B cell (primary cell): Measurements from ENCODE around the gene SGO1. TPM values are rescaled to one million over a fixed set of nuclear protein-coding genes. Genes with fewer than 3 reads are reported as not detected.

Source experiments
- ATAC-seq: fragments of 200-7000 bp; cut with Tn5 transposase; one replicate; pipeline ENCODE4 v1.10.0; 2021; ENCODE audit warnings: low read depth, mild to moderate bottlenecking, moderate number of reproducible peaks, moderate library complexity
- CTCF ChIA-PET: fragments of 350-600 bp; sonication (Branson Sonifier 250); formaldehyde crosslinking; loops from one replicate; lab custom pipeline; 2021; ENCODE audit warnings: antibody characterized with exemption, inconsistent platforms; lab: Charles Lee
- POLR2A ChIA-PET: fragments of 350-600 bp; sonication (Branson Sonifier 250); formaldehyde crosslinking; loops from one replicate; lab custom pipeline; 2021; ENCODE audit warnings: antibody characterized with exemption; lab: Charles Lee
- DNase-seq: peaks from one replicate; pipeline ENCODE4 v3.0.0; 2013
- H2AFZ ChIP-seq: 2 replicates; pipeline ENCODE4 v1.6.1; 2012; ENCODE audit warnings: mild to moderate bottlenecking, low read depth, low read length; ENCODE audit not compliant: insufficient read depth, poor library complexity, severe bottlenecking
- H3K27ac ChIP-seq, 2 donors: 1 replicate in 1 of 2; 2 replicates in 1 of 2; pipeline ENCODE4 v1.5.1; 2012 to 2013; ENCODE audit warnings: low read length in 2 of 2, mild to moderate bottlenecking in 2 of 2, moderate library complexity in 1 of 2
- H3K27me3 ChIP-seq, 4 experiments: fragments of 200-600 bp in 1 of 4; sonication (generic) in 1 of 4; replicated peaks in 1 of 4; 1 replicate in 2 of 4; 2 replicates in 2 of 4; pipeline versions ENCODE4 v1.6.1 to v1.7.0; 2013 to 2016; ENCODE audit warnings: low read length in 3 of 4, mild to moderate bottlenecking in 2 of 4, mixed read lengths in 1 of 4, moderate library complexity in 1 of 4; ENCODE audit not compliant: insufficient read depth in 4 of 4, control insufficient read depth in 3 of 4; ENCODE audit errors: control extremely low read depth in 1 of 4
- H3K36me3 ChIP-seq, 2 experiments: replicated peaks in 1 of 2; 1 replicate in 1 of 2; 2 replicates in 1 of 2; pipeline versions ENCODE4 v1.6.1 to v1.7.1; 2013; ENCODE audit warnings: low read length in 1 of 2; ENCODE audit not compliant: insufficient read depth in 2 of 2, control insufficient read depth in 1 of 2; ENCODE audit errors: control extremely low read depth in 1 of 2, extremely low read depth in 1 of 2
- H3K4me1 ChIP-seq, 2 donors: fragments of 200-600 bp in 1 of 2; sonication (generic) in 1 of 2; 1 replicate in 1 of 2; 2 replicates in 1 of 2; pipeline versions ENCODE4 v1.5.1 to v1.6.1; 2013 to 2017; ENCODE audit warnings: low read length in 2 of 2; ENCODE audit not compliant: control insufficient read depth in 2 of 2, insufficient read depth in 2 of 2
- H3K4me2 ChIP-seq: replicated peaks from 2 replicates; pipeline ENCODE3; 2012; ENCODE audit warnings: mild to moderate bottlenecking, low read depth, low read length; ENCODE audit not compliant: poor library complexity, severe bottlenecking
- H3K4me3 ChIP-seq, 5 experiments: fragments of 200-600 bp in 1 of 5; sonication (generic) in 1 of 5; 1 replicate in 3 of 5; 2 replicates in 2 of 5; pipeline versions ENCODE4 v1.5.1 to v1.7.0; 2011 to 2016; ENCODE audit warnings: low read length in 4 of 5, mild to moderate bottlenecking in 4 of 5, low read depth in 2 of 5, control low read depth in 1 of 5, moderate library complexity in 1 of 5; ENCODE audit not compliant: insufficient read depth in 1 of 5; ENCODE audit errors: control extremely low read depth in 1 of 5, extremely low read depth in 1 of 5
- H3K79me2 ChIP-seq: fragments of 200-600 bp; sonication (generic); one replicate; pipeline ENCODE4 v1.6.0; 2016; ENCODE audit warnings: low read length; ENCODE audit not compliant: control insufficient read depth, insufficient read depth
- H3K9ac ChIP-seq: fragments of 200-600 bp; sonication (generic); 2 replicates; pipeline ENCODE4 v1.6.1; 2017; ENCODE audit warnings: mild to moderate bottlenecking, low read length, moderate library complexity
- H3K9me3 ChIP-seq, 3 donors: one replicate each; pipeline versions ENCODE4 v1.6.1 to v1.7.1; 2013; ENCODE audit warnings: low read length in 2 of 3; ENCODE audit not compliant: control insufficient read depth in 2 of 3, insufficient read depth in 1 of 3; ENCODE audit errors: control extremely low read depth in 1 of 3
- H4K20me1 ChIP-seq: 2 replicates; pipeline ENCODE4 v1.6.0; 2012; ENCODE audit warnings: mild to moderate bottlenecking, low read length; ENCODE audit not compliant: insufficient read depth, control insufficient read depth, poor library complexity, severe bottlenecking
- H3K27ac Mint-ChIP-seq: one replicate; pipeline ENCODE4 v1.8.0; 2021; ENCODE audit warnings: mixed read lengths
- H3K27me3 Mint-ChIP-seq: one replicate; pipeline ENCODE4 v1.8.0; 2021; ENCODE audit warnings: mixed read lengths
- H3K4me1 Mint-ChIP-seq: one replicate; pipeline ENCODE4 v1.8.0; 2021; ENCODE audit warnings: mixed read lengths
- H3K4me3 Mint-ChIP-seq: one replicate; pipeline ENCODE4 v1.8.0; 2021; ENCODE audit warnings: mixed read lengths
- H3K9me3 Mint-ChIP-seq: one replicate; pipeline ENCODE4 v1.8.0; 2022; ENCODE audit warnings: mixed read lengths; ENCODE audit not compliant: insufficient read depth
- EZH2 ChIP-seq: IDR thresholded peaks from 2 replicates; pipeline ENCODE4 v1.6.1; 2012; ENCODE audit warnings: borderline replicate concordance, low read depth, mild to moderate bottlenecking, moderate library complexity, low read length; ENCODE audit not compliant: insufficient read depth, poor library complexity, severe bottlenecking
- WGBS: methylation state at CpG from one replicate; pipeline ENCODE4 v1.1.5; 2013; ENCODE audit warnings: missing lambda C conversion rate; ENCODE audit not compliant: insufficient coverage; 5-methylcytosine and 5-hydroxymethylcytosine counted together
- intact Hi-C: fragments of 100-400 bp; cut with micrococcal nuclease; formaldehyde crosslinking; loops from one replicate; pipeline ENCODE4 v1.10.0; 2022
- polyA minus RNA-seq: library from RNA; depleted of rRNA, polyadenylated mRNA; stranded (reverse); fragments of >200 nt; gene quantifications from 2 replicates; pipeline ENCODE4 v1.2.3, GENCODE V29; 2012
- polyA plus RNA-seq: library from polyadenylated mRNA; depleted of rRNA; stranded (reverse); fragments of >200 nt; gene quantifications from 2 replicates; pipeline ENCODE4 v1.2.3, GENCODE V29; 2012
- total RNA-seq, 2 donors: library from RNA; stranded (reverse); fragments of 120-200 nt in 1 of 2; gene quantifications; 1 replicate in 1 of 2; 2 replicates in 1 of 2; pipeline versions ENCODE4 v1.2.3 to v1.2.4, GENCODE V29; 2013 to 2022
- TF ChIP-seq, protein P1 (sequence below): fragments of 200-600 bp; IDR thresholded peaks from one replicate; pipeline ENCODE4 v1.8.0; 2022; ENCODE audit warnings: antibody characterized with exemption, mild to moderate bottlenecking

SGO1 gene
- 6.4 and 6.7 TPM in 2 replicates for total RNA-seq
- 5.3 TPM for total RNA-seq (2013)
- 1.4 and 2.4 TPM in 2 replicates for polyA plus RNA-seq
- 2.5 and 3.1 TPM in 2 replicates for polyA minus RNA-seq

DNA sequence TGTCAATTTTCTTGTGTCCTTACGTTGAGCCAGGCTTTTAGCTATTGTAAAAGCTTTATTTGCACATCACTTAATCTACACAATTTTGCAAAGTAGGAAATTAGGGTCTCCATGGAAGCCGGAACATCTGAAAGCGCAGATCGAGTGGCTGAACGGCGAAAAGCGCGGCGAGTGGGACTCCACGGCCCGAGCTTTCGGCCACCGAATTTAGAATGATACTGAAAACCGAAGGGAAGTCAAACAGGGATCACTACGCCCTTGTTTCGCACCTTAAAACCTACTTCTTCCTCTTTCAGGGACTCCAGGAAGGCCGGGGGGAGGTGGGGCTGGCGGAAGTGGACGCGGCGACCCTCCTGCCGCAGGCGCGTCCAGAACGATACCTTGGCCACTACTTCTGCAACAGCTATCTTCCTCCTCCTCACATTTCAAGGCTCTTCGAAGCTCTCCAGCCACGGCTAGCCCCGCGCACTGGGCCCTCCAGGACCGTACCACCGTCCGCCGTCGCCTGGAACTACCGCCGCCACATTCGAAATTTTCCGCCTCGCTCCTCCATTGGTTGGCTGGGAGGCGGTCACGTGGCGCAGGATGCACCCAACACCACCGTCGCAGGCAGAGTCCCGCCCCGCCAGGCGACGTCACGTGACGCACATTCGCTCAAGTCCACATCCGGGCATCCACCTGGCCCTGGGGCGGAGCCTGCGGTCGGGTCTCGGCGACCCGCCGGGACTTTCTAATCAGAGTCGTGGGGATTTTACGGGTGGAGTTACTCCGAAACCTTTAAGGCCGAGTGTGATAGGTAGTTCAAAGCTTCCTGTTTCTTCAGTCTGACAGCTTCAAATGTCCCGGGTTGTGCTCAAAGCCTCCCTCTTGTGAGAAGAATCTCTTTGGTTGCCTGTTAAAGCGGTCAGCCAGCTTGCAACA lies at the start of gene SGO1:
Gene SGO1 (minus strand): TSS at position 528 of the 921 bp plus-strand sequence. CDS start 2,179 bp downstream, outside the sequence.
- Histone ChIP-seq H3K4me3 (peak within 1 kb of the TSS; percentile 70 to 97 (median 85)), H3K9me3 (no peaks in the 10 kb centered on the region), H4K20me1 (no peaks in the 10 kb centered on the region), H3K36me3 (peaks cover 2 to 7% of the 10 kb centered on the region in 2 experiments), H3K79me2 (peaks cover 24% of the 10 kb centered on the region), H3K9ac (peak within 1 kb of the TSS; percentile 83), H3K4me1 (peaks cover 19 to 26% of the 10 kb centered on the region in 2 donors), H2AFZ (peak within 1 kb of the TSS; percentile 90), H3K27ac (peak within 1 kb of the TSS; percentile 98), H3K4me2 (peak within 1 kb of the TSS; percentile 87), H3K27me3 (no peaks in the 10 kb centered on the region)
- under 1% methylated on average over 52 of the region's 65 CpGs for WGBS
- intact Hi-C loops, result loop anchor here (1.0 to 10.0 kb wide), 6 partner anchors 60 to 1741 kb away; partner anchors contain the start of gene RAB5A
- CTCF ChIA-PET, result interaction anchor here (0.6 to 3.2 kb wide), 13 partner anchors 8 to 1039 kb away, joined by 3 to 14 read pairs (median 3); partner anchors contain the start of gene KAT2B
- DNase-seq (peak; percentile 100), ATAC-seq (peak; percentile 91)
- Mint-ChIP-seq H3K4me3 (no peak within 1 kb of the TSS), H3K9me3 (no peaks in the 10 kb centered on the region), H3K27me3 (no peaks in the 10 kb centered on the region), H3K27ac (no peak within 1 kb of the TSS), H3K4me1 (peaks cover 4% of the 10 kb centered on the region)
- TF ChIP-seq, protein P1, sequence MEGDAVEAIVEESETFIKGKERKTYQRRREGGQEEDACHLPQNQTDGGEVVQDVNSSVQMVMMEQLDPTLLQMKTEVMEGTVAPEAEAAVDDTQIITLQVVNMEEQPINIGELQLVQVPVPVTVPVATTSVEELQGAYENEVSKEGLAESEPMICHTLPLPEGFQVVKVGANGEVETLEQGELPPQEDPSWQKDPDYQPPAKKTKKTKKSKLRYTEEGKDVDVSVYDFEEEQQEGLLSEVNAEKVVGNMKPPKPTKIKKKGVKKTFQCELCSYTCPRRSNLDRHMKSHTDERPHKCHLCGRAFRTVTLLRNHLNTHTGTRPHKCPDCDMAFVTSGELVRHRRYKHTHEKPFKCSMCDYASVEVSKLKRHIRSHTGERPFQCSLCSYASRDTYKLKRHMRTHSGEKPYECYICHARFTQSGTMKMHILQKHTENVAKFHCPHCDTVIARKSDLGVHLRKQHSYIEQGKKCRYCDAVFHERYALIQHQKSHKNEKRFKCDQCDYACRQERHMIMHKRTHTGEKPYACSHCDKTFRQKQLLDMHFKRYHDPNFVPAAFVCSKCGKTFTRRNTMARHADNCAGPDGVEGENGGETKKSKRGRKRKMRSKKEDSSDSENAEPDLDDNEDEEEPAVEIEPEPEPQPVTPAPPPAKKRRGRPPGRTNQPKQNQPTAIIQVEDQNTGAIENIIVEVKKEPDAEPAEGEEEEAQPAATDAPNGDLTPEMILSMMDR, result no peak
- no peak for TF ChIP-seq EZH2
- POLR2A ChIA-PET, result interaction anchor here (0.6 to 1.4 kb wide), 4 partner anchors 20 to 219 kb away, joined by 4 to 7 read pairs (median 4); partner anchors contain the start of gene KAT2B
